Measurements from ENCODE around the gene GADL1. TPM values are rescaled to one million over a fixed set of nuclear protein-coding genes. Genes with fewer than 3 reads are reported as not detected.

GADL1 gene
- total and polyA plus RNA-seq, 7 experiments from 2014 or later: not detected

GRCh38 chr3:30933478-30934207, 39.2 kb upstream of the GADL1 start:
- intact Hi-C loops (cut with micrococcal nuclease): loop anchor here in 1 of 2 donors (1.0 to 10.0 kb wide), 3 partner anchors 762 to 1211 kb away; no protein-coding TSS in a partner anchor
- H3K27me3 ChIP-seq (ENCODE audit: control insufficient read depth in 2 of 2, insufficient read depth in 2 of 2, low read length in 2 of 2): no peaks in the 10 kb centered on the region
- H3K36me3 ChIP-seq (ENCODE audit: control insufficient read depth in 2 of 3, insufficient read depth in 3 of 3, low read length in 3 of 3): no peaks in the 10 kb centered on the region
- DNase-seq (no peak), ATAC-seq (no peak)
- H3K9me3 ChIP-seq (ENCODE audit: control insufficient read depth in 2 of 3, low read length in 3 of 3): no peaks in the 10 kb centered on the region
- Mint-ChIP-seq H3K4me1 (peaks cover 2 to 10% (median 8%) of the 10 kb centered on the region in 7 donors), H3K9me3 (peaks cover 0 to 4% (median 0%) of the 10 kb centered on the region in 11 donors), H3K27me3 (no peaks in the 10 kb centered on the region), H3K4me3 (peak overlapping the region in 3 of 10 donors; percentile 11 to 65 (median 24)), H3K36me3 (no peaks in the 10 kb centered on the region), H3K27ac (no peak overlapping the region)
- CTCF ChIA-PET: interaction anchor here (0.7 to 1.5 kb wide), 5 partner anchors 8 to 840 kb away, joined by 3 to 5 read pairs (median 3); no protein-coding TSS in a partner anchor
- POLR2A ChIA-PET: no interaction called here
- H3K4me3 ChIP-seq (ENCODE audit: low read length): no peak overlapping the region
- H3K4me1 ChIP-seq (ENCODE audit: control insufficient read depth in 2 of 2, insufficient read depth in 2 of 2, low read length in 2 of 2): no peaks in the 10 kb centered on the region
- H3K27ac ChIP-seq (ENCODE audit: low read depth, low read length): no peak overlapping the region

DNA sequence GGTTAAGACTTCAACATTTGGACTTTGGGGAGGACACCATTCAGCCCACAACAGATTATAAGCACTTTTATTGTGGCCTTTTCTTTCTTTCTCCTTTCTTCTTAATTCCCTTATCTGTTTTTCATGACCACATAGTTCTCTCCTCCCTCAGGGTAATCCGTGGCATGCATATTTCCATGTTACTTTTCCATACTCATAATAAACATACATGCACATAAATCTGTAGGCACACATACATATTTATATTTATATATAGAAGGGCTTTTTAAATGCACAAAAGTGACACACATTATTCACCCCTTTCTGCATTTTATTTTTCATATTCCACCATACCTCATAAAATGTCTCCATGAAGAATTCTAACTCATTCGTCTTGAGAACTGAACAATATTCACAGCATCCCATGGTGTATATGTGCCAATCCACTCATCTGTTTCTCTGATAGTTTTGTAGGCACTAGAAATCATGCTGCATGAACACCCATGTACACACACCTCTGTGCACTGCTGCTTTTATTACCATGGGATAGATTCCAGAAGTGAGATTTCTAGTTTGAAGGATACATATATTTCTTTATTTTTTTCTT, 38.1 kb upstream of the GADL1 start:
- no peaks in the 10 kb centered on the region for H3K36me3 ChIP-seq (ENCODE audit: control insufficient read depth in 2 of 3, insufficient read depth in 3 of 3, low read length in 3 of 3)
- Mint-ChIP-seq H3K9me3 (peaks cover 0 to 4% (median 0%) of the 10 kb centered on the region in 11 donors), H3K36me3 (no peaks in the 10 kb centered on the region), H3K4me1 (peaks cover 2 to 10% (median 8%) of the 10 kb centered on the region in 7 donors), H3K27me3 (no peaks in the 10 kb centered on the region), H3K27ac (peak overlapping the region in 1 of 9 donors; percentile 51), H3K4me3 (no peak overlapping the region)
- H3K4me3 ChIP-seq (ENCODE audit: low read length): no peak overlapping the region
- CTCF ChIA-PET: interaction anchor here (0.7 kb wide), 1 partner anchor 424 kb away, joined by 3 read pairs; no protein-coding TSS in a partner anchor
- no peak for ATAC-seq
- H3K4me1 ChIP-seq (ENCODE audit: control insufficient read depth in 2 of 2, insufficient read depth in 2 of 2, low read length in 2 of 2): no peaks in the 10 kb centered on the region
- POLR2A ChIA-PET: no interaction called here
- no peak for DNase-seq
- H3K9me3 ChIP-seq (ENCODE audit: control insufficient read depth in 2 of 3, low read length in 3 of 3): no peaks in the 10 kb centered on the region
- H3K27ac ChIP-seq (ENCODE audit: low read depth, low read length): no peak overlapping the region
- intact Hi-C loops (cut with micrococcal nuclease): loop anchor here in 1 of 2 donors (10.0 kb wide), 1 partner anchor 1212 kb away; no protein-coding TSS in a partner anchor
- H3K27me3 ChIP-seq (ENCODE audit: control insufficient read depth in 2 of 2, insufficient read depth in 2 of 2, low read length in 2 of 2): no peaks in the 10 kb centered on the region

- peaks cover 0 to 2% (median 0%) of the 10 kb centered on the region in 7 donors for H3K4me1 Mint-ChIP-seq
- H3K36me3 Mint-ChIP-seq: peaks cover 0 to 7% (median 0%) of the 10 kb centered on the region in 5 donors
- POLR2A ChIA-PET: no interaction called here
- H3K27me3 Mint-ChIP-seq: peaks cover 0 to 18% (median 0%) of the 10 kb centered on the region in 5 donors
- no peak for DNase-seq
- Histone ChIP-seq H3K36me3 (ENCODE audit: control insufficient read depth in 2 of 3, insufficient read depth in 3 of 3, low read length in 3 of 3) (no peaks in the 10 kb centered on the region), H3K27me3 (ENCODE audit: control insufficient read depth in 2 of 2, insufficient read depth in 2 of 2, low read length in 2 of 2) (no peaks in the 10 kb centered on the region), H3K4me3 (ENCODE audit: low read length) (no peak overlapping the region), H3K4me1 (ENCODE audit: control insufficient read depth in 2 of 2, insufficient read depth in 2 of 2, low read length in 2 of 2) (no peaks in the 10 kb centered on the region), H3K27ac (ENCODE audit: low read depth, low read length) (no peak overlapping the region), H3K9me3 (ENCODE audit: control insufficient read depth in 2 of 3, low read length in 3 of 3) (no peaks in the 10 kb centered on the region)
- no peak overlapping the region for H3K27ac Mint-ChIP-seq
- no peak overlapping the region for H3K4me3 Mint-ChIP-seq
- H3K9me3 Mint-ChIP-seq: peaks cover 0 to 18% (median 0%) of the 10 kb centered on the region in 11 donors
- no peak for ATAC-seq
- CTCF ChIA-PET: no interaction called here
- intact Hi-C loops (cut with micrococcal nuclease): no loop called here
Observed at GRCh38 chr3:30924763-30925162, 30.3 kb upstream of the GADL1 start.

- intact Hi-C loops (cut with micrococcal nuclease): no loop called here
- H3K9me3 Mint-ChIP-seq: peaks cover 0 to 20% (median 0%) of the 10 kb centered on the region in 11 donors
- ChIA-PET CTCF (no interaction called here), POLR2A (no interaction called here)
- H3K4me1 Mint-ChIP-seq: peaks cover 0 to 6% (median 0%) of the 10 kb centered on the region in 7 donors
- no peaks in the 10 kb centered on the region for H3K4me1 ChIP-seq (ENCODE audit: control insufficient read depth in 2 of 2, insufficient read depth in 2 of 2, low read length in 2 of 2)
- no peaks in the 10 kb centered on the region for H3K27me3 ChIP-seq (ENCODE audit: control insufficient read depth in 2 of 2, insufficient read depth in 2 of 2, low read length in 2 of 2)
- peaks cover 0 to 7% (median 0%) of the 10 kb centered on the region in 5 donors for H3K36me3 Mint-ChIP-seq
- H3K4me3 ChIP-seq (ENCODE audit: low read length): no peak overlapping the region
- H3K27me3 Mint-ChIP-seq: peaks cover 0 to 9% (median 0%) of the 10 kb centered on the region in 5 donors
- no peak overlapping the region for H3K4me3 Mint-ChIP-seq
- H3K9me3 ChIP-seq (ENCODE audit: control insufficient read depth in 2 of 3, low read length in 3 of 3): no peaks in the 10 kb centered on the region
- no peaks in the 10 kb centered on the region for H3K36me3 ChIP-seq (ENCODE audit: control insufficient read depth in 2 of 3, insufficient read depth in 3 of 3, low read length in 3 of 3)
- DNase-seq (no peak), ATAC-seq (no peak)
- H3K27ac ChIP-seq (ENCODE audit: low read depth, low read length): no peak overlapping the region
- H3K27ac Mint-ChIP-seq: no peak overlapping the region
Observed at GRCh38 chr3:30919564-30919963, 25.1 kb upstream of the GADL1 start.

DNA sequence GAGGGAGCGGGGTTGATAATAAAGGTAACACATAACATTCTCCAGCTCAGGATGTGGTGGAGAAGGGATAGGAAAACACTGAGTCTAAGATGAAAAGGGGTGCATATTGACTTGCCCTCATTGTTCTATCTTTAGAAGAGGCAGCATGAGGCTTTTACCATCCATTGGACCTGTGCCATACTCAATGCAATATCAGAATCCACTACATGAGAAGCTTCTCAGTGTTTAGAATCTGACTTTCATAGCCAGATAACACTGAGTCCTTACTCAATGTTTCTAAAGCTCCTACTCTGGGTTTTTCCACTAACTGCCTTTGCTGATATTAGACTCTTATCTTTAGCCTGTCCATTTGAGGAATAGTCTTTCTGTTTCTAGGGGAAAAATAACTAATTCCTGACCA, 24.3 kb upstream of the GADL1 start:
- DNase-seq (no peak), ATAC-seq (no peak)
- peaks cover 0 to 7% (median 0%) of the 10 kb centered on the region in 5 donors for H3K36me3 Mint-ChIP-seq
- Histone ChIP-seq H3K27me3 (ENCODE audit: control insufficient read depth in 2 of 2, insufficient read depth in 2 of 2, low read length in 2 of 2) (no peaks in the 10 kb centered on the region), H3K4me3 (ENCODE audit: low read length) (no peak overlapping the region), H3K27ac (ENCODE audit: low read depth, low read length) (no peak overlapping the region), H3K9me3 (ENCODE audit: control insufficient read depth in 2 of 3, low read length in 3 of 3) (no peaks in the 10 kb centered on the region), H3K4me1 (ENCODE audit: control insufficient read depth in 2 of 2, insufficient read depth in 2 of 2, low read length in 2 of 2) (no peaks in the 10 kb centered on the region), H3K36me3 (ENCODE audit: control insufficient read depth in 2 of 3, insufficient read depth in 3 of 3, low read length in 3 of 3) (no peaks in the 10 kb centered on the region)
- H3K4me1 Mint-ChIP-seq: peaks cover 0 to 6% (median 0%) of the 10 kb centered on the region in 7 donors
- H3K9me3 Mint-ChIP-seq: peaks cover 0 to 20% (median 0%) of the 10 kb centered on the region in 11 donors
- intact Hi-C loops (cut with micrococcal nuclease): no loop called here
- H3K4me3 Mint-ChIP-seq: no peak overlapping the region
- ChIA-PET POLR2A (no interaction called here), CTCF (interaction anchor here (0.5 kb wide), 1 partner anchor 33 kb away, joined by 3 read pairs; no protein-coding TSS in a partner anchor)
- H3K27me3 Mint-ChIP-seq: peaks cover 0 to 7% (median 0%) of the 10 kb centered on the region in 5 donors
- no peak overlapping the region for H3K27ac Mint-ChIP-seq

DNA sequence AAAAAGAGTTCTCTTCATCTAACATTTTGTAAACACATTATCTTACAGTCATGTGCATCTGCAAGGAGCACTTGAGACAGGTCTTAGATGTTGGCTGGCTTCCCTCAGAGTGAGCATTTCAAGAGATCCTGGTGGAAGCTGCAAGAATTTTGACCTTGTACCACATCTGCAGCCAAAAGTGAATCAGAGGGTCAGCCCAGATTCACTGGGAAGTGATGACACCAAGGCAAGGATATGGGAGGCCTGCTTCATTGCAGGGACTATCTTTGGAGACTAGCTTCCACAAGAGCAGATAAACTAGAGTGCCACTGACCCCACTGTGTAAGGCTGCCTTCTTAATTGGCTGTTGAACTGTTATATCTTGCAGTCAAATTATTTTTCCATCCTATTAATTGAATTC, 21.3 kb upstream of the GADL1 start:
- Mint-ChIP-seq H3K9me3 (peaks cover 0 to 11% (median 0%) of the 10 kb centered on the region in 11 donors), H3K27me3 (no peaks in the 10 kb centered on the region), H3K4me1 (peaks cover 0 to 10% (median 0%) of the 10 kb centered on the region in 7 donors), H3K4me3 (no peak overlapping the region), H3K27ac (no peak overlapping the region), H3K36me3 (peaks cover 0 to 7% (median 0%) of the 10 kb centered on the region in 5 donors)
- ChIA-PET CTCF (no interaction called here), POLR2A (no interaction called here)
- ATAC-seq (no peak), DNase-seq (no peak)
- Histone ChIP-seq H3K27ac (ENCODE audit: low read depth, low read length) (no peak overlapping the region), H3K27me3 (ENCODE audit: control insufficient read depth in 2 of 2, insufficient read depth in 2 of 2, low read length in 2 of 2) (no peaks in the 10 kb centered on the region), H3K36me3 (ENCODE audit: control insufficient read depth in 2 of 3, insufficient read depth in 3 of 3, low read length in 3 of 3) (no peaks in the 10 kb centered on the region), H3K4me1 (ENCODE audit: control insufficient read depth in 2 of 2, insufficient read depth in 2 of 2, low read length in 2 of 2) (no peaks in the 10 kb centered on the region), H3K9me3 (ENCODE audit: control insufficient read depth in 2 of 3, low read length in 3 of 3) (no peaks in the 10 kb centered on the region), H3K4me3 (ENCODE audit: low read length) (no peak overlapping the region)
- intact Hi-C loops (cut with micrococcal nuclease): no loop called here

All from naive thymus-derived CD4-positive, alpha-beta T cell (primary cell).